Measurements from ENCODE around the gene PTPN23. TPM values are rescaled to one million over a fixed set of nuclear protein-coding genes. Genes with fewer than 3 reads are reported as not detected.

The PTPN23 gene
- total and polyA plus RNA-seq, 4 donors = 20.4 to 52.3 (median 24.2) TPM

Other genes starting within 250 kb of the PTPN23 start
- 100 to 1,000 TPM in 1 of 2 donors, 10 to 100 TPM in 1; 35.3 to 107 TPM for gene SETD2, start 216.9 kb upstream of the PTPN23 start, total RNA-seq
- 10 to 100 TPM; 10.4 to 14.8 TPM for gene SETD2, start 216.9 kb upstream of the PTPN23 start, polyA plus RNA-seq
- gene KIF9, start 98.2 kb upstream of the PTPN23 start, total RNA-seq = 10 to 100 TPM; 18.2 to 18.4 TPM
- gene KIF9, start 98.2 kb upstream of the PTPN23 start, polyA plus RNA-seq = 10 to 100 TPM; 13.6 to 17.6 TPM
- gene KLHL18, start 98.1 kb upstream of the PTPN23 start, total RNA-seq = 10 to 100 TPM; 13.4 to 27.5 TPM
- 10 to 100 TPM; 15.2 to 20.7 TPM for gene KLHL18, start 98.1 kb upstream of the PTPN23 start, polyA plus RNA-seq
- gene SCAP, start 94.9 kb downstream of the PTPN23 start, total RNA-seq = 10 to 100 TPM; 49.3 to 91.8 TPM
- gene SCAP, start 94.9 kb downstream of the PTPN23 start, polyA plus RNA-seq = 10 to 100 TPM; 44.1 to 45.4 TPM
- gene ELP6, start 132.7 kb downstream of the PTPN23 start, total RNA-seq = 10 to 100 TPM; 25.4 to 28.0 TPM
- 10 to 100 TPM; 27.3 to 31.3 TPM for gene ELP6, start 132.7 kb downstream of the PTPN23 start, polyA plus RNA-seq
- gene CSPG5, start 197.8 kb downstream of the PTPN23 start, total RNA-seq = 10 to 100 TPM; 10.4 to 24.9 TPM
- 10 to 100 TPM in 1 of 2 donors, 1 to 10 TPM in 1; 7.7 to 11.2 TPM for gene CSPG5, start 197.8 kb downstream of the PTPN23 start, polyA plus RNA-seq